Erythroblast (primary cell): ENCODE measurements around the gene BTBD19.

Experiments used
- GATA1 ChIP-seq: IDR thresholded peaks from 2 replicates; pipeline ENCODE4 v1.6.1; 2011; ENCODE audit warnings: low read depth, mild to moderate bottlenecking, control low read depth, low read length, moderate library complexity
- POLR2A ChIP-seq: IDR thresholded peaks from 2 replicates; pipeline ENCODE4 v1.6.1; 2011; ENCODE audit warnings: mild to moderate bottlenecking, low read length

DNA sequence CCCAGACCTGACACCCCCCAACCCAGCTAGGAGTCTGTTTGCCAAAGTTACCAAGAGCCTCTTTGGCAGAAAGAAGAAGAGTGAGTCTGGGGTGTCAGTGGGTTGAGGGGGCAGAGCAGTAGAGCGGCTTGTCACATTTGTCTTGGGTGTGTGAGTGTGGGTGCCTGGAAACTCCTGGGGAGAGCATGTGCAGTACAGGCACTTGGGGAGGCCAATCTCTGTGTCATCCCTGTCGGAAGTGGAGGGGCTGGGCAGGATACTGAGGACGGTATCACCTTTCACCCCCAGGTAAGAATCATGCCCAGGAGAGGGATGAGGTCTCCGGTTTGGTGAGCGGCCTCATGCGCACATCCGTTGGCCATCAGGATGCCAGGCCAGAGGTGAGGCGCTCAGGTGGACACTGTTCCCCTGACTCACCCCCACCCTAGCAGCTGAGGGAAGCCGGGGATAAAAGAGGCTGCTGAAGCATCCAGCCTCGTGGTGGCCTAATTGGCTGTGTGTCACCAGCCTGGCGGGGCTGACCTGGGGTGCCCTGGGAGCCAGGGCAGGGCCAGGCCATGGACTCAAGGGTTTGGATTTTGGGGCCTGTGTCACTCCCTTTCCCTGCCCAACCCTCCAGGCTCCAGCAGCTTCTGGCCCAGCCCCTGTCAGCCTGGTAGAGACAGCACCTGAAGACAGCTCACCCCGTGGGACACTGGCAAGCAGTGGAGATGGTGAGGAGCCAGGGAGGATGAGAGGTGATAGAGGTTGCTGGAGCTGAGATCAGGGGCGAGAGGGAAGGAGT lies 4.8 kb upstream of the BTBD19 start:
- TF ChIP-seq POLR2A (no peak), GATA1 (no peak)
